Measurements from ENCODE around the gene MAT1A. TPM values are rescaled to one million over a fixed set of nuclear protein-coding genes. Genes with fewer than 3 reads are reported as not detected.

Gene MAT1A
- total RNA-seq, 2 donors from 2014 or later: 9.6 to 11.9 TPM

GRCh38 chr10:80323311-80323710 lies 33.9 kb upstream of the MAT1A start:
- 63 to 65% methylated on average over 3 of the region's 3 CpGs for whole genome bisulfite sequencing, 2 donors
- intact Hi-C loops (cut with DNase I): no loop called here
- no peak for TF ChIP-seq POLR2A (IDR thresholded peaks at IDR 0.05)
- TF ChIP-seq CTCF (IDR thresholded peaks at IDR 0.05): no peak

GRCh38 chr10:80322711-80323110 lies 33.3 kb upstream of the MAT1A start:
- WGBS, 2 donors: 21 to 33% methylated on average over 1 of the region's 1 CpG
- no peak for TF ChIP-seq CTCF (IDR thresholded peaks at IDR 0.05)
- TF ChIP-seq POLR2A (IDR thresholded peaks at IDR 0.05): no peak
- ATAC-seq: peak; percentile 84
- Histone ChIP-seq H3K9me3 (no peaks in the 10 kb centered on the region), H3K4me3 (no peak overlapping the region), H3K27ac (peak overlapping the region in 3 of 4 donors; percentile 53 to 73 (median 67)), H3K4me1 (peaks cover 67% of the 10 kb centered on the region), H3K36me3 (replicated peaks in 1 of 2; ENCODE audit: insufficient read depth in 1 of 2, low read depth in 2 of 2) (no peaks in the 10 kb centered on the region), H3K27me3 (no peaks in the 10 kb centered on the region)
- intact Hi-C loops (cut with DNase I): no loop called here
- peak in 3 of 4 donors; percentile 31 to 64 (median 48) for DNase-seq

More at GRCh38 chr10:80323311-80323710, 33.9 kb upstream of the MAT1A start:
- Histone ChIP-seq H3K36me3 (replicated peaks in 1 of 2; ENCODE audit: insufficient read depth in 1 of 2, low read depth in 2 of 2) (no peaks in the 10 kb centered on the region), H3K9me3 (no peaks in the 10 kb centered on the region), H3K27me3 (no peaks in the 10 kb centered on the region), H3K4me1 (peaks cover 67% of the 10 kb centered on the region), H3K4me3 (no peak overlapping the region), H3K27ac (peak overlapping the region in 3 of 4 donors; percentile 53 to 73 (median 67))
- ATAC-seq: no peak
- DNase-seq: no peak

GRCh38 chr10:80322158-80322557 lies 32.7 kb upstream of the MAT1A start:
- no peak overlapping the region for H3K4me3 ChIP-seq
- peak overlapping the region in 3 of 4 donors; percentile 53 to 73 (median 67) for H3K27ac ChIP-seq
- DNase-seq (no peak), ATAC-seq (no peak)
- no peaks in the 10 kb centered on the region for H3K36me3 ChIP-seq (replicated peaks in 1 of 2; ENCODE audit: insufficient read depth in 1 of 2, low read depth in 2 of 2)
- TF ChIP-seq CTCF (IDR thresholded peaks at IDR 0.05) (no peak), POLR2A (IDR thresholded peaks at IDR 0.05) (no peak)
- WGBS, 2 donors: 73 to 80% methylated on average over 2 of the region's 2 CpGs
- H3K9me3 ChIP-seq: no peaks in the 10 kb centered on the region
- no peaks in the 10 kb centered on the region for H3K27me3 ChIP-seq
- H3K4me1 ChIP-seq: peaks cover 67% of the 10 kb centered on the region
- intact Hi-C loops (cut with DNase I): no loop called here

- H3K36me3 ChIP-seq (replicated peaks in 1 of 2; ENCODE audit: insufficient read depth in 1 of 2, low read depth in 2 of 2): no peaks in the 10 kb centered on the region
- H3K27ac ChIP-seq: peak overlapping the region in 3 of 4 donors; percentile 53 to 73 (median 67)
- DNase-seq (peak in 1 of 4 donors; percentile 12), ATAC-seq (peak; percentile 57)
- peaks cover 67% of the 10 kb centered on the region for H3K4me1 ChIP-seq
- H3K4me3 ChIP-seq: no peak overlapping the region
- no peak for TF ChIP-seq POLR2A (IDR thresholded peaks at IDR 0.05)
- no peak for TF ChIP-seq CTCF (IDR thresholded peaks at IDR 0.05)
- 31 to 35% methylated on average over 5 of the region's 5 CpGs for WGBS, 2 donors
- no peaks in the 10 kb centered on the region for H3K9me3 ChIP-seq
- H3K27me3 ChIP-seq: no peaks in the 10 kb centered on the region
- intact Hi-C loops (cut with DNase I): no loop called here
Measured at GRCh38 chr10:80321183-80321582, 31.7 kb upstream of the MAT1A start.

GRCh38 chr10:80320377-80320776 lies 30.9 kb upstream of the MAT1A start:
- no peak for DNase-seq
- H3K27ac ChIP-seq: peak overlapping the region in 3 of 4 donors; percentile 67 to 73 (median 71)
- H3K9me3 ChIP-seq: no peaks in the 10 kb centered on the region
- ATAC-seq: no peak
- H3K4me3 ChIP-seq: no peak overlapping the region
- H3K4me1 ChIP-seq: peaks cover 64% of the 10 kb centered on the region
- H3K36me3 ChIP-seq (replicated peaks in 1 of 2; ENCODE audit: insufficient read depth in 1 of 2, low read depth in 2 of 2): no peaks in the 10 kb centered on the region
- intact Hi-C loops (cut with DNase I): no loop called here
- H3K27me3 ChIP-seq: no peaks in the 10 kb centered on the region
- no peak for TF ChIP-seq CTCF (IDR thresholded peaks at IDR 0.05)
- no peak for TF ChIP-seq POLR2A (IDR thresholded peaks at IDR 0.05)
